ENCODE measurements around the gene MT1A.

The MT1A gene

DNA sequence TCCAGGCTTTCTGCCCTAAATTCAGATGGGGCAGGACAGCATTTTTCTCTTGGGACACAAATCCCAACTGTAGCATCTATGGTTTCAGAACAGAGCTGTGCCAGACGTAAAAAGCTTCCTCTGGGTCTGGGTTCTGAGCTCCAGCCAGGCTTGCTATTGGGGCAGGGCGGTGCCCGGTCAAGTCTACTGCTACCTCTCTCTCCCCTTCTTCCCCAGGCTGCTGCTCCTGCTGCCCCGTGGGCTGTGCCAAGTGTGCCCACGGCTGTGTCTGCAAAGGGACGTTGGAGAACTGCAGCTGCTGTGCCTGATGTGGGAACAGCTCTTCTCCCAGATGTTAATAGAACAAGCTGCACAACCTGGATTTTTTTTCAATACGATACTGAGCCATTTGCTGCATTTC, 4.9 kb upstream of the MT1A start:
- TF ChIP-seq GATA3 (IDR thresholded peaks at IDR 0.05; ENCODE audit: low read depth, low read length) (no peak), GATA2 (IDR thresholded peaks at IDR 0.05; ENCODE audit: low read depth, low read length) (no peak)

DNA sequence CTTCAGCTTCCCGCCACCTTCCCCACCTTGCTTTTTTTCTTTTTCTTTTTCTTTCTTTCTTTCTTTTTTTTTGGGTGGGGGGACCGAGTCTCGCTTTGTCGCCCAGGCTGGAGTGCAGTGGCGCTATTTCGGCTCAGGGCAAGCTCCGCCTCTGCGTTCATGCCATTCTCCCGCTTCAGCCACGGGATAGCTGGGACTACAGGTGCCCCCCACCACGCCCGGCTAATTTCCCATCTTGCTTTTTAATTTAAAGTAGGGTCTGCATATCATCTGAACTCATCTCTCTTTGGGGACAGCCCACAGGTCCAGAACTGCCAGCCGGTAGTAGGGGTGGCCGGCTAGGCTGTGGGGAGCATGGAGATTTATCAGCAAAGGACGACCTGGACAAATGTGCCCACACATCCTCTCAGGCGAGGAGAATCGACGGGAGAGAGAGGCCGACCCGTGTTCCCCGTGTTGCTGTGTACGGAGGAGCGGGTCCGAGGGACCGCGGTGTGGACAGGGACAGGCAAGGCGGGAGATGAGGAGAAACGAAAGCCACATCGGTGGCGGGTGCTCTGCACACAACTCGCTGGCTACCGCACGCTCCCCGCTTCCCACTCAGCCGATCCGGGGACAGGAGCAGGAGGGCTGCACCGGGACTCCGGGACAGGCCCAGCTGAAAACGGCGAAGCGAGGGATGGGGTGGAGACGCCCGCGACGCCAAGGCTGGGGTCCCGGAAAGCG, 3.6 kb upstream of the MT1A start:
- TF ChIP-seq GATA3 (IDR thresholded peaks at IDR 0.05; ENCODE audit: low read depth, low read length) (no peak), GATA2 (IDR thresholded peaks at IDR 0.05; ENCODE audit: low read depth, low read length) (no peak)

DNA sequence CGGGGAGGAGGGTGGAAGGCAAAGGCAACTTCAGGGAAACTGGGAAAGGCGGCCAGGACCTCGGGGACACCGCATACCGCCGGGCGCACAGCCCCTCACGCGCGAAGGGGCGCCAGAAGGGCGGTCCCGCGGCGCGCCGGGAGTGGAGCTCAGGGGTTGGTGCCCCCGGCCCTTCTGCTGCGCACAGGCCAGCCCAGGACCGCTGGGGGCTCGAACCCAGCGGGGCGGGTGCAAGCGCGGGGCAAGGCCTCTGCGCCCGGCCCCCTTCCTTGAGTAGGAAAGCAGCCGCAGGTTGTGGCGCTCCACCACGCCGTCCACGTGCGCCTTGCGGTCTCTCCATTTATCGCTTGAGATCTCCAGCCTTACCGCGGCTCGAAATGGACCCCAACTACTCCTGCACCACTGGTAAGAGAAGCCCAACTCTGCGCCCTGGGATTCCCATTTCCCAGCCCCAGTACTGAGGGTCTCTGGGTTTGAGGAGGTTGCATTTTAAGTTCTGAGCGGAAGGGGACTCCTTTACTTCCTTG, 3.0 kb upstream of the MT1A start:
- no peak for TF ChIP-seq GATA3 (IDR thresholded peaks at IDR 0.05; ENCODE audit: low read depth, low read length)
- no peak for TF ChIP-seq GATA2 (IDR thresholded peaks at IDR 0.05; ENCODE audit: low read depth, low read length)

DNA sequence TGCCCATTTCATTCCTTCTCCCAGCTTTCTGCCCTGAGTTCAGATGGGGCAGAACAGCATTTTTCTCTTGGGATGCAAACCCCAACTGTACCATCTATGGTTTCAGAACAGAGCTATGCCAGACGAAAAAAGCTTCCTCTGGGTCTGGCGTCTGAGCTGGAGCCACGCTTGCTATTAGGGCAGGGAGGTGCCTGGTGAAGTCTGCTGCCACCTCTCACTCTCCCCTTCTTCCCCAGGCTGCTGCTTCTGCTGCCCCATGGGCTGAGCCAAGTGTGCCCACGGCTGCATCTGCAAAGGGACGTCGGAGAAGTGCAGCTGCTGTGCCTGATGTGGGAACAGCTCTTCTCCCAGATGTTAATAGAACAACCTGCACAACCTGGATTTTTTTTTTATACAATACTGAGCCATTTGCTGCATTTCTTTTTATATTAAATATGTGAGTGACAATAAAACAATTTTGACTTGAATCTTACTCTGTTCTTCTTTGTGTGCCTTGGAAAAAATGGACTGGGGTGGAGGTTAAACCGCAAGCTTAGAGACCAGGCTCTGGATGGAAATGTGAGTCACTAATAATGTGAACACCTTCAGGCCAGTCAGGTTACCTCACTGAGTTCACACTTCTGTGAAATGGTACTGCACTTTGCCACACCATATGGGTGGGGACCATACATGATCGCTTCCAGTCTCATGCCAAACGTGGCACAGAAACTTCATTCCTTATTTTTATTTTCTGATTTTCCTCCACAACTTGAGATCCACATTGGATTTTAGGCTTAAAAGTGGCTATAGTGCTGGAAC, 1.7 kb upstream of the MT1A start:
- no peak for TF ChIP-seq GATA2 (IDR thresholded peaks at IDR 0.05; ENCODE audit: low read depth, low read length)
- TF ChIP-seq GATA3 (IDR thresholded peaks at IDR 0.05; ENCODE audit: low read depth, low read length) = no peak

DNA sequence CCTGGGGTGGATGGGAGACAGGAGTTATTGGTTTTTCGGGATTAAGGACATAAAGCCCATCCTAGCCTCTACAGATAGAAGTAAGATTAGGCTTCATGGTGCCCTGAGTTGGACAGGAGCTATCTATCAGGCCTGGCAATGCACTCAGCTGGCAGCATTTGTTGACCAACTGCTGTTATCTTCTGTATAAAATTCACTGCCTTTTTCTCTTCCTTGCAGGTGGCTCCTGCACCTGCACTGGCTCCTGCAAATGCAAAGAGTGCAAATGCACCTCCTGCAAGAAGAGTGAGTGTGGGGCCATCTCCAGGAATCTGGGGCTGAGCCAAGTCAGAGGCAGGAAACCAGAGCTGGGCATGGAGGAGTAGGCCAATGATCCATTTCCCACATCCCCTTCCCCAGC, 579 bp downstream of the MT1A start:
- TF ChIP-seq GATA3 (IDR thresholded peaks at IDR 0.05; ENCODE audit: low read depth, low read length) (no peak), GATA2 (IDR thresholded peaks at IDR 0.05; ENCODE audit: low read depth, low read length) (no peak)

DNA sequence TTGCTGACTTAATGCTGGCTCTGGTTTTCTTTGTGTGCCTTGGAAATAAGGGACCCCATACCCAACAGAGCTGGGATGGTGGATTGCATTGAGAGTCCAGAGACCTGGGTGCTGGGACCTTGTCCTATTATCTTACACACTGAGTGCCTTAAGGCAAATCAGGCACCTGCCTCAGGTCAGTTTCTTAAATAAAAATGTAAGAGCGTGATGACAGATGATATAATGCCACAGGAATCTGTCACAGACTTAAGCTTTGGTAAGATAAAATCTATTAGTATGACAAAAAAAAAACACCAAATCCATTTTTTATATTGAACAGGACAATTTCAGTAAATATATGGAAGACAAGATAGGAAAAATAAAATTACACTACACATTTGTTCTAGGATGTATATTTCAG, 1.6 kb downstream of the MT1A start:
- TF ChIP-seq GATA3 (IDR thresholded peaks at IDR 0.05; ENCODE audit: low read depth, low read length) = no peak
- no peak for TF ChIP-seq GATA2 (IDR thresholded peaks at IDR 0.05; ENCODE audit: low read depth, low read length)

DNA sequence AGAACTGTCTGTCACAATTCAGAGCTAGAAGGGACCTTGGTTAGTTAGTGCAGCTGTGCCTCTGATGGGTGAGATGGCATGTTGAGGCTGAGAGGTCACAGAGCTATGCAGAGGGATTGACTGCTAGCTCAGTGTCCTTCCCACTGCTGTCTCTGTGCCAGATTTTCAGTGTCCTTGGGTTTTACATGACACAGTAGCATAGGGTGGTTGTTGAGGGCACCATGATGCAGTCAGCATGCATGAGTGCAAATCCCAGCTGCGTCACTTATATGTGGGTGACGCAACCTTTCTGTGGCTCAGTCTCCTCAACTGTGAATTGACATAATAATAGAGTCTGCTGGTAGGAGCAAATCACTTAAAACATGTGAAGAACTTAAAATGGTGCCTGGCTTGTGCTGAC, 2.7 kb downstream of the MT1A start:
- TF ChIP-seq GATA3 (IDR thresholded peaks at IDR 0.05; ENCODE audit: low read depth, low read length) (no peak), GATA2 (IDR thresholded peaks at IDR 0.05; ENCODE audit: low read depth, low read length) (no peak)

DNA sequence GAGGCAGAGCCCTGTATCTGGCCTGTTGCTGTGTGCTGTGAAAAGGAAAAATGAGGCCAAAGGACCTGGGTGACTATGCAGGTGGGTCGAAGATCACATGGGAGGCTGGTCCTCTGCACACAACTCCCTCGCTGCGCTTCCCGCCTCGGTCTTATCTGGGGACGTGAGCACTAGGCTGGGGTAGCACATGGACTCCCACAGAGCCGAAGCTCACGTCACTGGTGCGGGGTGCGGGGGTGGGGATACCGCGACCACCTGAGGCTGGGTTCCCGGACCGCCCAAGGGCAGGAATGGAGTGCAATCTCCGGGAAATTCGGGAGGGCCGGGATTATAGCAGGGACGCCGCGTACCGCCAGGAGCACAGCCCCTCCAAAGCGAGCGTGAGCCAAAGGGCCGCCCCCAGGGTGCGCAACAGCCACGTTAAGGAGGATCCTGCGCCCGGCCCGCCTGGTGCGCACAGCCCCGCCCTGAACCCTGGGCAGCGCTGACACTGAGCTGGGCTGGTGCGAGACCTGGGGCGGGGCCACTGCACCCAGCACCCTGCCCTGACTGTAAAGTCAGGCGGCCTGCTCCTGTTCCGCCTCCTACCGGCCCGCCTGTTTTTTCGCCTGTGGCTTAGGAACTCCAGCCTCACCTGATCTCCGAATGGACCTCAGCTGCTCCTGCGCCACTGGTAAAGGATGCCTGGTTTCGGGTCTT, 4.8 kb downstream of the MT1A start:
- TF ChIP-seq GATA3 (IDR thresholded peaks at IDR 0.05; ENCODE audit: low read depth, low read length) (no peak), GATA2 (IDR thresholded peaks at IDR 0.05; ENCODE audit: low read depth, low read length) (no peak)

DNA sequence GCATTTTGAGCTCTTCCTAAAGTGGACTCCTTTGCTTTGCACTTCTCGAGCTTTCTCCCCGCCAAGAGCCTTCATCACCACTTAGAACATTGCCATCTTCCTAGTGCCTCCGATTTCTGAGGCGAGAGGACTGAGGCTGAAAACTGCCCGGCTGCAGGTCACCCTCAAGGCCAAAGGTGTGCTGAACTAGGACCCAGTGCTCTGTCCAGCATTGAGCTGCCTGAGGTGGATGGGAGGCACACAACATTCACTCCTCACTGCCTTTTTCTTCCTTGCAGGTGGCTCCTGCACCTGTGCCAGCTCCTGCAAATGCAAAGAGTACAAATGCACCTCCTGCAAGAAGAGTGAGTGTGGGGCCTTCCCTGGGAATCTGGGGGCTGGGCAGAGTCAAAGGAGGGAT, 5.4 kb downstream of the MT1A start:
- TF ChIP-seq GATA2 (IDR thresholded peaks at IDR 0.05; ENCODE audit: low read depth, low read length) (no peak), GATA3 (IDR thresholded peaks at IDR 0.05; ENCODE audit: low read depth, low read length) (no peak)

DNA sequence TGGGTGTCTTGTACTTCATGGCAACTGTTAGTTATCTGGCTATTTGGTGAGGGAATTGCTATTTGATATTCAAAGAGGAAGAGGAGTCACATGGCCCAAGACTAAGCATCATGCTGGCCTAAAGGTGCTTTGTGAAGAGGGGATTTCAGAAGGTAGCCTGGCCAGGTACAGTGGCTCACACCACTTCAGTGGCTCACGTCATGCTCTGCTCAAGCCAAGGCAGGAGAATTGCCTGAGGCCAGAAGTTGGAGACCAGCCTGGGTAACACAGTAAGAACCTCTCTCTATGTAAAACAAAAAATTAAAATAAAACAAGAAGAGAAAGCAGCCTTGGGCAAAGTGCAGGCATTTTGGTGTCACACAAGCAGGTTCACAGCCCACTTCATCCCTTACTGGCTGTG, 6.8 kb downstream of the MT1A start:
- no peak for TF ChIP-seq GATA3 (IDR thresholded peaks at IDR 0.05; ENCODE audit: low read depth, low read length)
- TF ChIP-seq GATA2 (IDR thresholded peaks at IDR 0.05; ENCODE audit: low read depth, low read length) = no peak

DNA sequence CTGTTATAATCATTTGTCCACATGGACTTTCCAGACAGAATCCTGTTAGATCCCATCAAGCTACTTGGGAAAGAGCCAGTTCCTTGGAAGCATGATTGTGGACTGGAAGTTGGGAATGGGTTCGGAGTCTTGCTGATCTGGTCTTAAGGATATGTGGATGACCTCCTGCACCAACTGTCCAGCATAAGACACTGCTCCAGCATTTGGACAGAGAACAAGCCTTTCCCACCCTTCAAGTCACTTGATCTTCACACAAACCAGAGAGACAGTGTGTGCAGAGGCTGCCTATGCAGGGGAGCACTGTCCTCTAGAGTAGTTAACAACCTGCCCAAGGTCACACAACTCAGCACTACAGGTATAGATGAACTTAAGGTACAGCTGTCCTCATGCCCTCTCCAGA, 7.4 kb downstream of the MT1A start:
- TF ChIP-seq GATA3 (IDR thresholded peaks at IDR 0.05; ENCODE audit: low read depth, low read length) (no peak), GATA2 (IDR thresholded peaks at IDR 0.05; ENCODE audit: low read depth, low read length) (no peak)

DNA sequence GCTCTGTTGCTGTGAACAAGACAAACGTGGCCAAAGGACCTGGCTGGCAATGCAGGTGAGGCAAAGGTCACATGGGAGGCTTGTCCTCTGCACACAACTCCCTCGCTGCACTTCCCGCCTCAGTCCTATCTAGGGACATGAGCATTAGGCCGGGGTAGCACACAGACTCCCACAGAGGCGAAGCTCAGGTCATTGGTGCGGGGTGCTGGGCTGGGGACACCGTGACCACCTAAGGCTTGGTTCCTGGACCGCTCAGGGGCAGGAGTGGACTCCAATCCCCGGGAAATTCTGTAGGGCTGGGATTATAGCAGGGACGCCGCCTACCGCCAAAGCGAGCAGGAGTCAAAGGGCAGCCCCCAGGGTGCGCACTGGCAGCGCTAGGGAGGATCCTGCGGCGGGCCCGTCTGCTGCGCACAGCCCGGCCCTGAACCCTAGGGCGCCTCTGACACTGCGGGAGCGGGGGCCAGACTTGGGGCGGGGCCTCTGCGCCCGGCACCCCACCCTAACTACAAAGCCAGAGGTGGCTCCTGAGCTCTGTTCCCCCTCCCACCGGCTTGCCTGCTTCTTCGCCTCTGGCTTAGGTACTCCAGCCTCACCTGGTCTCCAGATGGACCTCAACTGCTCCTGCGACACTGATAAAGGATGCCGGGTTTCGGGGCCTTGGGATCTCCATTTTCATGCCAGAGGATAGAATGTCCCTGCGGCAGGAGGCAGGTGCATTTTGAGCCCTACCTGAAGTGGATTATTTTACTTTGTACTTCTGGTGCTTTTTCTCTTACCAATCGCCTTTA, 9.4 kb downstream of the MT1A start:
- TF ChIP-seq GATA2 (IDR thresholded peaks at IDR 0.05; ENCODE audit: low read depth, low read length) (no peak), GATA3 (IDR thresholded peaks at IDR 0.05; ENCODE audit: low read depth, low read length) (no peak)

DNA sequence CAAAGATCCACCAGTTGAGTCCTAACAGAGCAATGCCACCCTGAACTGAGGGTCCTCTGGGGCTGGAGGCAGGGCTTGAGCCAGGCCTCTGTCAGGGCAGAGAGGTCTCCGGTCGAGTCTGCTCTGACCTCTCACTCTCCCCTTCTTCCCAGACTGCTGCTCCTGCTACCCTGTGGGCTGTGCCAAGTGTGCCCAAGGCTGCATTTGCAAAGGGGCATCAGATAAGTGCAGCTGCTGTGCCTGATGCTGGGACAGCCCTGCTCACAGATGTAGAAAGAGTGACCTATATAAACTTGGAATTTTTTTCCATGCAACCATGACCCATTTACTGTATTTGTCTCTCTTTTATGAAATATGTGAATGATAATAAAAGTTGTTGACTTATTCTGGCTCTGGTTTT, 10.8 kb downstream of the MT1A start:
- peak; percentile 84 for TF ChIP-seq GATA2 (IDR thresholded peaks at IDR 0.05; ENCODE audit: low read depth, low read length)
- TF ChIP-seq GATA3 (IDR thresholded peaks at IDR 0.05; ENCODE audit: low read depth, low read length) = no peak

DNA sequence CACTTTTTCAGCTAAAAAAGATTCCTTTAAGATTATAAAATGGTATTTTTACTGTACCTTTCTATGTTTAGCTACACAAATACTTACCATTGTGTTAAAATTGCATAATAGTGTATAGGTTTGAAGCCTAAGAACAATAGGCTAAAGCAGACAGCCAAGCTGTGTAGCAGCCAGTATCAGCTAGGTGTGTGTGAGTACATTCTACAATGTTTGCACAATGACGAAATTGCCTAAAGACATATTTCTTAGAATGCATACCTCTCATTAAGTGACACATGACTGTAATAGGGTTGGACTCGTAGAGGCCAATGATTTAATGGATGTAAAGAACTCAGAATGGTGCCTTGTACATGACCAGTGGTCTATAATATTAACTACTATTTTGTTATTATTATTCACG, 11.4 kb downstream of the MT1A start:
- TF ChIP-seq GATA2 (IDR thresholded peaks at IDR 0.05; ENCODE audit: low read depth, low read length) (no peak), GATA3 (IDR thresholded peaks at IDR 0.05; ENCODE audit: low read depth, low read length) (no peak)
